SK-N-SH treated with all-trans-retinoic acid at 6 μM for 48 hours (cell line): ENCODE results near the gene TNFSF13B.

Experiments used
- ATAC-seq: fragments of 200-7000 bp; cut with Tn5 transposase; 3 replicates; pipeline ENCODE4 v1.9.1; 2020; ENCODE audit warnings: mild to moderate bottlenecking, moderate library complexity
- ARNTL ChIP-seq: fragments of 450-650 bp; formaldehyde crosslinking; IDR thresholded peaks from 2 replicates; pipeline ENCODE4 v1.5.0; 2020; ENCODE audit warnings: low read depth, mild to moderate bottlenecking, moderate library complexity, borderline replicate concordance
- BACH2 ChIP-seq: fragments of 250-450 bp; sonication (Bioruptor Pico); IDR thresholded peaks from 2 replicates; pipeline ENCODE4 v1.9.0; 2021; ENCODE audit warnings: mild to moderate bottlenecking, borderline replicate concordance
- CREB5 ChIP-seq: fragments of 250-450 bp; sonication (Bioruptor Pico); IDR thresholded peaks from 2 replicates; pipeline ENCODE4 v1.5.1; 2020; ENCODE audit warnings: low read depth, mild to moderate bottlenecking, moderate library complexity
- CSDC2 ChIP-seq: fragments of 250-450 bp; sonication (Bioruptor Pico); IDR thresholded peaks from 2 replicates; pipeline ENCODE4 v1.5.0; 2020; ENCODE audit warnings: mild to moderate bottlenecking, moderate library complexity
- CSRNP3 ChIP-seq: fragments of 250-450 bp; sonication (Bioruptor Pico); IDR thresholded peaks from 2 replicates; pipeline ENCODE4 v1.5.1; 2021; ENCODE audit warnings: mild to moderate bottlenecking, moderate library complexity
- ESRRG ChIP-seq: fragments of 250-450 bp; sonication (Bioruptor Pico); IDR thresholded peaks from 2 replicates; pipeline ENCODE4 v1.6.1; 2021; ENCODE audit warnings: mild to moderate bottlenecking
- GLIS3 ChIP-seq: fragments of 250-450 bp; sonication (Bioruptor Pico); IDR thresholded peaks from 2 replicates; pipeline ENCODE4 v1.5.0; 2020; ENCODE audit warnings: mild to moderate bottlenecking, moderate library complexity
- ISL1 ChIP-seq: fragments of 250-450 bp; sonication (Bioruptor Pico); IDR thresholded peaks from 2 replicates; pipeline ENCODE4 v2.1.2; 2022; ENCODE audit warnings: mild to moderate bottlenecking, moderate library complexity
- OSR1 ChIP-seq: fragments of 250-450 bp; sonication (Bioruptor Pico); IDR thresholded peaks from 2 replicates; pipeline ENCODE4 v1.8.0; 2022; ENCODE audit warnings: moderate library complexity, mild to moderate bottlenecking, inconsistent platforms
- POU6F1 ChIP-seq: fragments of 250-450 bp; sonication (Bioruptor Pico); IDR thresholded peaks from 2 replicates; pipeline ENCODE4 v1.8.0; 2021; ENCODE audit warnings: low read depth, mild to moderate bottlenecking, moderate library complexity, borderline replicate concordance
- PPARA ChIP-seq: fragments of 250-450 bp; sonication (Bioruptor Pico); IDR thresholded peaks from 2 replicates; pipeline ENCODE4 v1.5.0; 2020; ENCODE audit warnings: mild to moderate bottlenecking, borderline replicate concordance
- RARB ChIP-seq: fragments of 250-450 bp; sonication (Bioruptor Pico); IDR thresholded peaks from 2 replicates; pipeline ENCODE4 v1.8.0; 2021; ENCODE audit warnings: mild to moderate bottlenecking, moderate library complexity
- SNAI2 ChIP-seq: fragments of 250-450 bp; sonication (Bioruptor Pico); IDR thresholded peaks from 2 replicates; pipeline ENCODE4 v1.5.0; 2020; ENCODE audit warnings: mild to moderate bottlenecking, moderate library complexity
- TCF4 ChIP-seq: fragments of 250-450 bp; sonication (Bioruptor Pico); IDR thresholded peaks from 2 replicates; pipeline ENCODE4 v1.8.0; 2021; ENCODE audit warnings: mild to moderate bottlenecking, moderate library complexity, borderline replicate concordance
- TOX ChIP-seq: fragments of 250-450 bp; sonication (Bioruptor Pico); IDR thresholded peaks from 2 replicates; pipeline ENCODE4 v1.8.0; 2021; ENCODE audit warnings: mild to moderate bottlenecking, moderate library complexity, borderline replicate concordance
- TSHZ2 ChIP-seq: fragments of 250-450 bp; sonication (Bioruptor Pico); IDR thresholded peaks from 2 replicates; pipeline ENCODE4 v1.5.0; 2020; ENCODE audit warnings: mild to moderate bottlenecking, moderate library complexity
- ZC3H10 ChIP-seq: fragments of 250-450 bp; sonication (Bioruptor Pico); IDR thresholded peaks from 2 replicates; pipeline ENCODE4 v1.5.1; 2021; ENCODE audit warnings: mild to moderate bottlenecking, moderate library complexity
- ZFP3 ChIP-seq: fragments of 250-450 bp; sonication (Bioruptor Pico); IDR thresholded peaks from 2 replicates; pipeline ENCODE4 v1.5.0; 2020; ENCODE audit warnings: mild to moderate bottlenecking, moderate library complexity
- ZFP30 ChIP-seq: fragments of 450-650 bp; formaldehyde crosslinking; IDR thresholded peaks from 2 replicates; pipeline ENCODE4 v1.5.0; 2022; ENCODE audit warnings: mild to moderate bottlenecking, moderate library complexity
- ZNF565 ChIP-seq: fragments of 450-650 bp; formaldehyde crosslinking; conservative IDR thresholded peaks from 2 replicates; pipeline ENCODE4 v1.5.0; 2020; ENCODE audit warnings: low read depth, mild to moderate bottlenecking, moderate library complexity
- ZNF70 ChIP-seq: fragments of 450-650 bp; formaldehyde crosslinking; IDR thresholded peaks from 2 replicates; pipeline ENCODE4 v1.5.0; 2020; ENCODE audit warnings: mild to moderate bottlenecking, moderate library complexity
- ZNF8 ChIP-seq: fragments of 450-650 bp; formaldehyde crosslinking; IDR thresholded peaks from 2 replicates; pipeline ENCODE4 v1.5.0; 2020; ENCODE audit warnings: mild to moderate bottlenecking, moderate library complexity

Gene TNFSF13B

GRCh38 chr13:108288741-108289140 lies 19.2 kb downstream of the TNFSF13B start:
- no peak for ATAC-seq
- TF ChIP-seq TOX (no peak), TSHZ2 (CRISPR knock-in tag) (no peak), PPARA (CRISPR knock-in tag) (no peak), BACH2 (CRISPR knock-in tag) (no peak), ZFP30 (no peak), TCF4 (CRISPR knock-in tag) (no peak), ARNTL (CRISPR knock-in tag) (no peak), CSDC2 (no peak), ISL1 (CRISPR knock-in tag) (no peak), ZNF8 (CRISPR knock-in tag) (no peak), RARB (CRISPR knock-in tag) (no peak), CSRNP3 (no peak)

- ATAC-seq = no peak
- TF ChIP-seq BACH2 (CRISPR knock-in tag) = no peak
- no peak for TF ChIP-seq CREB5 (CRISPR knock-in tag)
- no peak for TF ChIP-seq CSRNP3
- TF ChIP-seq ZC3H10 = no peak
- no peak for TF ChIP-seq ZNF70 (CRISPR knock-in tag)
- no peak for TF ChIP-seq POU6F1 (CRISPR knock-in tag)
- no peak for TF ChIP-seq RARB (CRISPR knock-in tag)
- TF ChIP-seq OSR1 (CRISPR knock-in tag) = no peak
- no peak for TF ChIP-seq PPARA (CRISPR knock-in tag)
- TF ChIP-seq CSDC2 = no peak
- TF ChIP-seq ZFP3 = no peak
- no peak for TF ChIP-seq ESRRG (CRISPR knock-in tag)
- TF ChIP-seq ZNF8 (CRISPR knock-in tag) = no peak
- TF ChIP-seq SNAI2 = no peak
- no peak for TF ChIP-seq GLIS3 (CRISPR knock-in tag)
- no peak for TF ChIP-seq ISL1 (CRISPR knock-in tag)
- no peak for TF ChIP-seq ZNF565 (CRISPR knock-in tag)
- no peak for TF ChIP-seq TSHZ2 (CRISPR knock-in tag)
- TF ChIP-seq TOX = no peak
Observed at GRCh38 chr13:108289819-108290218, 20.3 kb downstream of the TNFSF13B start.
